ENCODE measurements around the gene STRIT1.

STRIT1 gene

GRCh38 chr3:155293516-155293915 is at the start of gene STRIT1:
Gene STRIT1, minus strand, starts transcription at chr3:155293683.
- no peak for DNase-seq (ENCODE audit: low read depth in 2 of 3, low spot score in 2 of 3)

DNA sequence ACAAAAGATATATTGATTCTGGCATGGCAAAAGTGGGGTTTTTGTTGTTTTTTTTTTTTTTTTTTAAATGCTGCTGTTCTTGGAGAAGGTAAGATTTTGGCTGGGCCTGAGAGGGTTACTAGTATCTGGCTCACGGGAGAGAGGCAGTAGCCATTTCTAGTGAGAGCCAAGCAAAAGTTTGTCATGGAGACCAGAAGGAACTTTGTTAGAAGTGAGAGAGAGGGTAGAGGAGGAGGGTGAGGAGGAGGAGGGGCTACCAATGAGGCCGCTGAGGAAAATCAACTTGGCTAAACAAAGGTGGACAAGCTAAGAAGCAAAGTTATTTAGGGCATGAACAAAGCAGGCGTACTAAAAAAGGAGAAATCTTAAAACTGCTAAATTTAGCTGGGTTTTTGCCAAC is 48.9 kb upstream of the STRIT1 start:
- no peak for DNase-seq (ENCODE audit: low read depth in 2 of 3, low spot score in 2 of 3)

DNA sequence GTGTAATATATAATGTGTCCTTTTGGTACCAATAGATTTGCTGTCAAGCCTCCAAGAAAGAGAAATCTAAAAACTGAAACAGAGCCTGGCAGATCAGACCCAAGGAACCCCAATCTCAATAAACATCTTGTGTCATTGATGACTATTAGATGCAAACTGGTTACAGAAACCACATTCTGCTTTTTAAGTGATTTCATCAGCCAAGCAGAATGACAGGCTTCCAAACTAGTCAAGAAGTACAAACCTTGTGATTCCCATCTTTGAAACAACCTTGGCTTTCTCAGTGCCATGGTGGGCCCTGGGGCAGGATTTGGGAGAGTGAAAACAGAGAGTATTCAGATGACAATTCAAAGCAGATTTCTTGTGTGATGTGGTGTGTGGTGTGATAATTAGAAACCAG is 45.6 kb upstream of the STRIT1 start:
- DNase-seq (ENCODE audit: low read depth in 2 of 3, low spot score in 2 of 3), result no peak

DNA sequence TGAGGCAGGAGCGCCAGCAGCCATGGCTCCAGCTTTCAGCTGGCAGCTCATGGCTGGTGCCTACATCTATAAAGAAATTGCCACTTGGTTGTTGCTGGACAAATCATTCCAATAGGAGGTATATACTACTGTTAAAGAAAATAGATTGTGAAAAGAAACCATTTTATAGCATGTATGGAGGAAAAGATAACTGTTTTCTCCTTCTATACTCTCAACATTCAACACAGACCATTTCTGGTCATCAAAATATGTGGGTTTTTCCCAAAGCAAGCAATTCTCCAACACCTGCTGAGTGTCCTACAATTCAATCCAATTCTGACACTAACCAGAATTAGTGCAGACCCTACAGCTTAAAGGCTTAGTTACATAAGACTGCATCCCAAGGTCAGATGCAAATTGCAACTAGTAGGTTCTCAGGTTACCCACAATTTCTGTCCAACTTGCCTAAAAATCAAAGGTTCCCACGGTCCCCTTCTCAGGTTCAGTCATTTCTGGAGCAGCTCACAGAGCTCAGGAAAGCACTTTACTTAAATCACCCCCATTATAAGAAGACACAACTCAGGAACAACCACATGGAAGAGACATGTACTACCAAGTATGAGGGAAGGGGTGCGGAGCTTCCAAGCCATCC is 42.4 kb upstream of the STRIT1 start:
- no peak for DNase-seq (ENCODE audit: low read depth in 2 of 3, low spot score in 2 of 3)

GRCh38 chr3:155334914-155335723 is 41.6 kb upstream of the STRIT1 start:
- no peak for DNase-seq (ENCODE audit: low read depth in 2 of 3, low spot score in 2 of 3)

DNA sequence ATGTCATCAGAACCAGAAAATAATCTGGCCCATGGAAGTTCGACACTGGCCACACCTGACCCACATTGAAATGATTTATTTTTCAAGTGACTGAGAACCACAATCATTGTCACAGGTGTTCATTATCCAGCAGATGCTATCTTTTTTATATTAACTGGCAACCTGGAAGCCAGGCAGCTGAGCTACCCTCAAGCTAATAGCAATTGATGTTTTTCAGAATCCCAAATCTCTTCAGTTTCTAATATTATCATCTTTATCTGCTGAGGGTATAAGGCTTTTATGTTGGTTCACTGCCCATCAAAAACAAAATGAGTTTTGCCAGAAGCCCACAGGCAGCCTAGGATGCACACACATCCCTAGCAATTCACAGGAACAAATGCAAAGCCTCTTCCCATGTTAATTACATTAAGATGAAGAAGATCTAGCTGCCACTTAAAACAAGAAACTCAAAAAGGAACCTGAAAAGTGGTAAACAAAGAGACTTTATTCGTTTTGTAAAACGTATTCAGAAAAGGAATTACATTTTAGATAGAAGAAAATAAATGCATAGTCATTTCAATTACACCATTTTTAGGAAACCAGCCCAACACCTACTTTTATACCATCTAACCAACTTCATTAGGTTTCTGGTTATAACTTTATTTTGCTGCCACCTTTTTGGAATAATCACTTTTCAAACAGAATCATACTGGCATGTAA is 40.9 kb upstream of the STRIT1 start:
- no peak for DNase-seq (ENCODE audit: low read depth in 2 of 3, low spot score in 2 of 3)

DNA sequence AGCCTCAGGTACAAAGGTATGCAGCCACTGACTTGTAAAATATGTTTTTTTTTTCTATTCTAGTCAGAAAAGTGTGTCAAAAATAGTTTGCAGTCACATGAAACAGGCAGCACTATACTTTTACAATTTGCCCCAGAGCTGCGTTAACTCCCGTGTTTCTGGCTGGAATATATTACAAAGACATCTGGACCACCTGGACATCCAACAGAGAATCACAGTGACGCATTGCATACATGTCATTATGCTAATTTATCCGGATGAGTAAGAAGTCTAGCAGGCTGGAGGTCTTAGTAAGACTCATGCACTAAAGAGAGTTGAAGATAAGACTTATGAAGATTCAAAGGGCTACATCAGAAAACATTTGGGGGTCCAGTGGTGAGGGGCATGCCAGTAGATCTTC is 39.2 kb upstream of the STRIT1 start:
- DNase-seq (ENCODE audit: low read depth in 2 of 3, low spot score in 2 of 3), result no peak

GRCh38 chr3:155331078-155331477 is 37.6 kb upstream of the STRIT1 start:
- DNase-seq (ENCODE audit: low read depth in 2 of 3, low spot score in 2 of 3), result no peak

DNA sequence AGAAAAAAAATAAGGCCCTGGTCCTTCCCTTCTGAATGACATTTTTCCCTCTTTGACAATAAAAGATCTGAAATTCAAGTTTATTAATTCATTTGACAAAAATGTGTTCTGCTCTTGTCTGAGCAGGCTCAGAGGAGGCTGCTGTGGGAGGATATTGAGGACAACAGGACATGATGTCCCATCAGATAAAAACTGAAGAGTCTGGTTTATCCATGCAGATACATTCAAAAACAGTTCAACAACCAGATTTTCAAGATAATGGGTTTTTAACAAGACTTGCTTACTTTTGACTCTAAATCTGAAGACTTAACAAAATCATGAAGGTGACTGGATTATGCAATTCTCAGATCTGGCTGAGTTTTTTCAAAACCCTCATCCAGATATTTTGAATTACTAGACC is 36.9 kb upstream of the STRIT1 start:
- no peak for DNase-seq (ENCODE audit: low read depth in 2 of 3, low spot score in 2 of 3)

GRCh38 chr3:155329513-155330048 is 36.1 kb upstream of the STRIT1 start:
- no peak for DNase-seq (ENCODE audit: low read depth in 2 of 3, low spot score in 2 of 3)

DNA sequence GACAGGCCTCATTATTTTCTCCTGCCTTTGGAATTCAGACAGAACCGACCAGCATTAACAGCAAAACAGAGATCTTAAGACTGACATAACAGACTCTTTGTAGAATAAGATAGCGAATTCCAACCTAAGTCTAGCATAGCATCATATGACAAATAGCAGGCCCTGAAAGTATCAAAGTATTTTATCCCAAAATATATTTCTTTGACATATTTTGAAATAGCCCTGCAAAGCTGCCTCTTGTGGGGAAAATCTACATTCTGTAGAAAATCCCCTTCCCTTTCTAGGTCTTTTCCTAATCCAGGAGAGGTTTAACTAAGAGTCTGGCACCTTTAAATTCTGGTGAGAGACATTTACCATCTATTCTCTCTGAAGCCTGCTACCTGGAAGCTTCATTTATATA is 34.4 kb upstream of the STRIT1 start:
- no peak for DNase-seq (ENCODE audit: low read depth in 2 of 3, low spot score in 2 of 3)

DNA sequence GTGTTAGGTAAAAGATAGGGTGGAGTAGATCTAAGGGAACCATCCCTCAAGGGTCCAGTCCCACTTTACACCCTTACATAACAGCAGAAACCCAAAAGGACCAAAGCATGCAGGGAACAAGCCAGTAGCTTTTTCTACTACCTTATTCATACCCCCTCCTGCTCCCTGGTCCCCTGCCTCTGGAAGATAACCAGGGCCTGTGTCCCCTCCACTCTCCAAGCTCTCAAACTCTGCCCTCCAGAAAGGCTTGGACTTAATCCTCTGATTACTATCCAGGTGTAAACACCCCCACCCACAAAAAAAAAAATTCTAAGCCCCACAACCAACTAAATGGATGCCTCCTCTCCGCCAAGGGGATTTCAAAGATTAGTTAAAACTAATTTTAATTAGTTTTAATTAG is 33.9 kb upstream of the STRIT1 start:
- DNase-seq (ENCODE audit: low read depth in 2 of 3, low spot score in 2 of 3), result no peak

DNA sequence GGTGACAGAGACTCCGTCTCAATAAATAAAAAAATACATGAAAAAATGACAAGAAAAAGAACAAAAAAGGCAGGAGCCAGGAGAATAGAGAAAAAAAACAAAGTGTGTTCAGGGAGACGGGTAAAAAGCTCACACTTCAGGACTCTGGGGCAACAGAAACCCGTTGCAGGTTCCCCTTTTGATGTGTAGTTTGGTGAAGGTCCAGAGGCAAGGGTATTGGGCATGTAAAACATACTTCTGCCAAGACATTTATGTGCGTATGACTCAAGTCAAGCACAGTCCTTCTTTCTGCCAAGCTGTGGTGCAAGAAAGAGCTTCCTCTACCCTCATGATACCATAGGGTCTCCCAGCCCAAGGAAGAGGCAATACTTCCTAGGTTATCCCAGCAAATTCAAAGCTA is 33.4 kb upstream of the STRIT1 start:
- no peak for DNase-seq (ENCODE audit: low read depth in 2 of 3, low spot score in 2 of 3)

- no peak for DNase-seq (ENCODE audit: low read depth in 2 of 3, low spot score in 2 of 3)
Observed at GRCh38 chr3:155326244-155326643, 32.8 kb upstream of the STRIT1 start.

- no peak for DNase-seq (ENCODE audit: low read depth in 2 of 3, low spot score in 2 of 3)
Observed at GRCh38 chr3:155325263-155325835, 31.9 kb upstream of the STRIT1 start.

DNA sequence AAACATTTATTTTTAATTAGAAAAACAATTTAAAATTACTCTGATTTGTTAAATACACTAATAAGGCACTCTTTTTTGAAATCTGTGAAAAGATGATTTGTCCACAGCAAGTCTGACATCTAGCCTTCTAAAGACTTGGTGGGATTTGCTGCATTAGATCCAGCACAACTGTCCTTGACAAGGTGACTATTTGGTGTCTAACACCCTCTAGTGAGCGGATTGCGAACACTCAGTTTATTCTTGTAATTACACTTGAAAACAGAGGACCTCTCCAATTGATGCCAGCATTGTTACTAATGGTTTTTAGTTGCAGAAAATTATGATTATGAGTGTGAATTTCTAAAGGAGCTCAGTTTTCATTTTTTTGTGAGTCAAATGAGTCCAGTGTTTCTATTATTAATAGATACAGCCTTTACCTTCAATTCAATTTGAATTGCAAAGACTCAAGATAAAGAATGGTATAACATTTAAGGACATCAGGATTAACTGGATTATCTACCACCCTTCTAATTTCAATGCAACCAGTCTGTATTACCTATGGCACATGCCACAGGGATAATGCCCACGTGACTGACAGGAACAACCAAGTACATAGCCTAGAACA is 29.7 kb upstream of the STRIT1 start:
- no peak for DNase-seq (ENCODE audit: low read depth in 2 of 3, low spot score in 2 of 3)

- DNase-seq (ENCODE audit: low read depth in 2 of 3, low spot score in 2 of 3), result no peak
Observed at GRCh38 chr3:155321418-155321817, 27.9 kb upstream of the STRIT1 start.

DNA sequence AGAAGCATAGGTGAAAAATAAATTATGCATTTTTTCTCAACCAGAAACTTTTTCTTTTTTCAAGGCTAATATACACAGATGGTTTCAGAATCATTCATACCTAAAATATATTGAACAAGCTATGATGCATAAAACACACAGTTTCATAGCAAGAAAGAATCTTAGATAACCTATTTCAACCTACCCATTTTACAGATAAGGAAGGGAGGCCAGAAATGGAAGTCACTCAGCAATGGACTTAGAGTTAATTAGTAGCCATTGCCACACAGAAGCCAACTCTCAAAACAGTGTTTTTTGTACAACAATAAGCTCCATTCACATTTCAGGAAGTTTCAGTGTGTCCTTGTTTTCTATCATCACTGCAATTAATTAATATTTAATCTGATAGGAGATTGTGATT is 27.5 kb upstream of the STRIT1 start:
- DNase-seq (ENCODE audit: low read depth in 2 of 3, low spot score in 2 of 3), result no peak

GRCh38 chr3:155318740-155319139 is 25.3 kb upstream of the STRIT1 start:
- DNase-seq (ENCODE audit: low read depth in 2 of 3, low spot score in 2 of 3), result no peak

DNA sequence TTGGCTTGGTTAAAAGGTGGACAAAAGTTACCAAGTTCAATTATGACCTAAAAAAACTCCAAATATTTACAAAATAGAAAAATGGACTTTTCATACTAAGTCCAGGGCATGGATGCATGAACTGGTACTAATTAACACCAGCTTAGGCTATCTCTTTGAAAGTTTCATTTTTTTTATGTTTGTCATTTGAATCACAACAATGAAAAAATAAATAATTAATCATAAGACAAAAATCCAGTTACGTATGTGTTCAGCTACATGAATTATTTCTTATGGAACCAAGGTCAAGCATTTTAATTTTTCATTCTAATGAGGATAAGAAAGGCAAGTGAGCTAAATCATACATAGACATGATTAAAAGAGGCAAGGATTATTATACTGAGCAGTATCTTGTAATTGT is 23.7 kb upstream of the STRIT1 start:
- no peak for DNase-seq (ENCODE audit: low read depth in 2 of 3, low spot score in 2 of 3)

GRCh38 chr3:155316426-155316825 is 22.9 kb upstream of the STRIT1 start:
- DNase-seq (ENCODE audit: low read depth in 2 of 3, low spot score in 2 of 3), result no peak

All from activated CD8-positive, alpha-beta memory T cell treated with anti-CD3 and anti-CD28 coated beads for 48 hours (primary cell).